ENCODE data around the gene GJB2.

The GJB2 gene

DNA sequence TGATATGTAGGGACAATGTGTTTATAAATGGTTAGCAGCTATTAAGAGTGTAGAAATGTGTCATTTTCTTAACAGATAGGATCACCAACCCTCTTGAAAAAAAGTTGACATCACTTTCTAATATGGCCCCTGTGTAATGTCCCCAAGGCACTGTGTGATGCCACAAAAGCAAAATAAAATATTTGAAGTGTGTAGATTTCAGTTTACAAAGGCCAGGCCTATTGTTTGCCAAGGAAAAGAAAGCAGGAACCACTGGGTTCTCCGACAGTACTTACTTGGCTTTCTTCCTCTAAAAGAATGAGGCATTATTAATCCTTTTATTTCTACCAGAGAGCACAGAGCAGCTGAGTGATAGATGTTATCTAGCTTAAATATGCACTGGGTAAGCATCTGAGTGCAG is 21.4 kb downstream of the GJB2 start:
- no peak overlapping the region for H2BK15ac ChIP-seq (ENCODE audit: low read length)
- H3K4ac ChIP-seq (ENCODE audit: low read length) = no peak overlapping the region
- no peak overlapping the region for H2BK120ac ChIP-seq (ENCODE audit: low read depth, low read length)
- no peak overlapping the region for H4K91ac ChIP-seq (ENCODE audit: low read depth, low read length, poor library complexity)
- H3K27me3 ChIP-seq (ENCODE audit: control insufficient read depth in 3 of 3, insufficient read depth in 3 of 3, low read depth in 1 of 3, low read length in 3 of 3) = peaks cover 0 to 69% (median 0%) of the 10 kb centered on the region in 3 experiments
- H3K9ac ChIP-seq (ENCODE audit: low read depth, low read length, poor library complexity) = no peak overlapping the region
- H2BK12ac ChIP-seq (ENCODE audit: low read length) = no peak overlapping the region
- no peak overlapping the region for H3K4me3 ChIP-seq (ENCODE audit: low read length in 2 of 2)
- no peak overlapping the region for H2BK5ac ChIP-seq (ENCODE audit: low read length)
- H4K8ac ChIP-seq (ENCODE audit: low read depth, low read length) = no peak overlapping the region
- H3K27ac ChIP-seq (replicated peaks; ENCODE audit: low read length) = no peak overlapping the region
- no peak for DNase-seq (ENCODE audit: low spot score)
- no peaks in the 10 kb centered on the region for H3K36me3 ChIP-seq (replicated peaks in 1 of 2; ENCODE audit: control insufficient read depth in 2 of 2, insufficient read depth in 2 of 2, low read length in 2 of 2)
- H3K18ac ChIP-seq (ENCODE audit: low read length) = no peak overlapping the region
- H2AFZ ChIP-seq (ENCODE audit: low read length) = no peak overlapping the region
- H3K14ac ChIP-seq (ENCODE audit: low read length) = no peak overlapping the region
- no peak overlapping the region for H3K4me2 ChIP-seq (ENCODE audit: insufficient read depth, low read length, poor library complexity, severe bottlenecking)
- H3K23ac ChIP-seq (ENCODE audit: low read depth, low read length, poor library complexity) = no peak overlapping the region
- H3K79me1 ChIP-seq (ENCODE audit: low read depth, low read length) = no peaks in the 10 kb centered on the region
- H3K9me3 ChIP-seq (replicated peaks in 1 of 2; ENCODE audit: control insufficient read depth in 2 of 2, insufficient read depth in 1 of 2, low read depth in 1 of 2, low read length in 2 of 2) = no peaks in the 10 kb centered on the region
- peaks cover 8 to 9% of the 10 kb centered on the region in 2 donors for H3K4me1 ChIP-seq (ENCODE audit: control insufficient read depth in 2 of 2, insufficient read depth in 1 of 2, low read depth in 1 of 2, low read length in 2 of 2)
- no peak overlapping the region for H2AK5ac ChIP-seq (ENCODE audit: low read depth, low read length)
- no CpG with 5 or more reads among the region's 1 CpG for WGBS, 2 donors (ENCODE audit: extremely low coverage in 2 of 2, insufficient read length in 2 of 2, insufficient replicate concordance in 1 of 2)

DNA sequence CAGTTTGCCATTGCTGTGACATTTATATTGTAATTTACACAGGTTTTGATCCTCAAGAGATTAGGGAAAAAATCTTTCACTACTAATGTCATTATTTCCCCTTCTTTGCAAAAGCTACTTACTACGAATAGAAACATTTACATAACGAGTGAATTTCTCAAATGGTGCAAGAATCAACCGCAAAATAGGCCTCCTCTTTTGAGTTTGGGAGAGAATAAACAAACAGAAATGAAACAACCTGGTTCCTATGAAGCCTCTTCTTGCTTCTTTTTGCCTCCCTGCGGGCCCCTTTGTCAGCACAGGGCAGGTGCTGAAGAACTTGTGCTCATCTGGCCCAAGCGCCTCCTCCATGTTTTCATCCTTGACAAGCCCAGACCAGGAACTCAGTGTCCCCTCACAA is 21.8 kb downstream of the GJB2 start:
- Histone ChIP-seq H3K14ac (ENCODE audit: low read length) (no peak overlapping the region), H2BK5ac (ENCODE audit: low read length) (no peak overlapping the region), H3K4ac (ENCODE audit: low read length) (no peak overlapping the region), H3K9me3 (replicated peaks in 1 of 2; ENCODE audit: control insufficient read depth in 2 of 2, insufficient read depth in 1 of 2, low read depth in 1 of 2, low read length in 2 of 2) (no peaks in the 10 kb centered on the region), H2AK5ac (ENCODE audit: low read depth, low read length) (no peak overlapping the region), H2BK15ac (ENCODE audit: low read length) (no peak overlapping the region), H4K8ac (ENCODE audit: low read depth, low read length) (no peak overlapping the region), H2BK12ac (ENCODE audit: low read length) (no peak overlapping the region), H2BK120ac (ENCODE audit: low read depth, low read length) (no peak overlapping the region), H3K23ac (ENCODE audit: low read depth, low read length, poor library complexity) (no peak overlapping the region), H3K4me1 (ENCODE audit: control insufficient read depth in 2 of 2, insufficient read depth in 1 of 2, low read depth in 1 of 2, low read length in 2 of 2) (peaks cover 8 to 9% of the 10 kb centered on the region in 2 donors), H3K9ac (ENCODE audit: low read depth, low read length, poor library complexity) (no peak overlapping the region), H3K4me3 (ENCODE audit: low read length in 2 of 2) (no peak overlapping the region), H2AFZ (ENCODE audit: low read length) (no peak overlapping the region), H3K4me2 (ENCODE audit: insufficient read depth, low read length, poor library complexity, severe bottlenecking) (no peak overlapping the region), H3K36me3 (replicated peaks in 1 of 2; ENCODE audit: control insufficient read depth in 2 of 2, insufficient read depth in 2 of 2, low read length in 2 of 2) (no peaks in the 10 kb centered on the region), H3K79me1 (ENCODE audit: low read depth, low read length) (no peaks in the 10 kb centered on the region), H3K27me3 (ENCODE audit: control insufficient read depth in 3 of 3, insufficient read depth in 3 of 3, low read depth in 1 of 3, low read length in 3 of 3) (peaks cover 0 to 68% (median 0%) of the 10 kb centered on the region in 3 experiments), H4K91ac (ENCODE audit: low read depth, low read length, poor library complexity) (no peak overlapping the region), H3K18ac (ENCODE audit: low read length) (no peak overlapping the region), H3K27ac (replicated peaks; ENCODE audit: low read length) (no peak overlapping the region)
- DNase-seq (ENCODE audit: low spot score) = no peak
- no CpG with 5 or more reads among the region's 5 CpGs for WGBS, 2 donors (ENCODE audit: extremely low coverage in 2 of 2, insufficient read length in 2 of 2, insufficient replicate concordance in 1 of 2)

DNA sequence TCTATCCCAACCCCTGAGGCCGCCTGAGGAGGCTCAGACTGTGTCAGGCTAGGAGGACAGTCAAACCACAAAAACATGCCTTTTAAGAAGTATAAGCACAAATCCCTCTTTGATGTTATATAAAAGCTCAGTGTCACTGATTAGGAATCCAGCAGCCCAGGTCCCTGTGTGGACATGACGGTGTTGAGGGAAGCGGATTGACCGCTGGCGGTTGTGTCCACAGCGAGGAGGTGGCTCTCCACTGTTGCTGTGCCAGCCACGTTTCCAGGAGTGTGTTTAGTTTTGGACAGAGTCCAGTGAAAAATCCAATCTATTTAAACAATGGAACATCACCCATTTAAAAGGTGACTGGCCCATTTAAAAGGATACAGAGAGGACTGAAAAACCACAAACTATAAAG is 24.3 kb downstream of the GJB2 start:
- H3K27me3 ChIP-seq (ENCODE audit: control insufficient read depth in 3 of 3, insufficient read depth in 3 of 3, low read depth in 1 of 3, low read length in 3 of 3) = peaks cover 0 to 58% (median 0%) of the 10 kb centered on the region in 3 experiments
- H3K79me1 ChIP-seq (ENCODE audit: low read depth, low read length) = no peaks in the 10 kb centered on the region
- H2BK15ac ChIP-seq (ENCODE audit: low read length) = no peak overlapping the region
- H3K9me3 ChIP-seq (replicated peaks in 1 of 2; ENCODE audit: control insufficient read depth in 2 of 2, insufficient read depth in 1 of 2, low read depth in 1 of 2, low read length in 2 of 2) = no peaks in the 10 kb centered on the region
- H3K36me3 ChIP-seq (replicated peaks in 1 of 2; ENCODE audit: control insufficient read depth in 2 of 2, insufficient read depth in 2 of 2, low read length in 2 of 2) = no peaks in the 10 kb centered on the region
- H3K23ac ChIP-seq (ENCODE audit: low read depth, low read length, poor library complexity) = no peak overlapping the region
- H4K8ac ChIP-seq (ENCODE audit: low read depth, low read length) = no peak overlapping the region
- DNase-seq (ENCODE audit: low spot score) = no peak
- H3K4ac ChIP-seq (ENCODE audit: low read length) = no peak overlapping the region
- H3K9ac ChIP-seq (ENCODE audit: low read depth, low read length, poor library complexity) = no peak overlapping the region
- no peak overlapping the region for H2BK120ac ChIP-seq (ENCODE audit: low read depth, low read length)
- H2AFZ ChIP-seq (ENCODE audit: low read length) = no peak overlapping the region
- H3K4me1 ChIP-seq (ENCODE audit: control insufficient read depth in 2 of 2, insufficient read depth in 1 of 2, low read depth in 1 of 2, low read length in 2 of 2) = no peaks in the 10 kb centered on the region
- WGBS, 2 donors (ENCODE audit: extremely low coverage in 2 of 2, insufficient read length in 2 of 2, insufficient replicate concordance in 1 of 2) = no CpG with 5 or more reads among the region's 7 CpGs
- no peak overlapping the region for H3K4me2 ChIP-seq (ENCODE audit: insufficient read depth, low read length, poor library complexity, severe bottlenecking)
- H4K91ac ChIP-seq (ENCODE audit: low read depth, low read length, poor library complexity) = no peak overlapping the region
- no peak overlapping the region for H2AK5ac ChIP-seq (ENCODE audit: low read depth, low read length)
- no peak overlapping the region for H2BK12ac ChIP-seq (ENCODE audit: low read length)
- H3K18ac ChIP-seq (ENCODE audit: low read length) = no peak overlapping the region
- no peak overlapping the region for H3K27ac ChIP-seq (replicated peaks; ENCODE audit: low read length)
- no peak overlapping the region for H2BK5ac ChIP-seq (ENCODE audit: low read length)
- H3K4me3 ChIP-seq (ENCODE audit: low read length in 2 of 2) = no peak overlapping the region
- H3K14ac ChIP-seq (ENCODE audit: low read length) = no peak overlapping the region

GRCh38 chr13:20165417-20166257 is 27.1 kb downstream of the GJB2 start:
- Histone ChIP-seq H3K23ac (ENCODE audit: low read depth, low read length, poor library complexity) (no peak overlapping the region), H2AK5ac (ENCODE audit: low read depth, low read length) (no peak overlapping the region), H3K18ac (ENCODE audit: low read length) (no peak overlapping the region), H2BK120ac (ENCODE audit: low read depth, low read length) (no peak overlapping the region), H3K9ac (ENCODE audit: low read depth, low read length, poor library complexity) (no peak overlapping the region), H3K27me3 (ENCODE audit: control insufficient read depth in 3 of 3, insufficient read depth in 3 of 3, low read depth in 1 of 3, low read length in 3 of 3) (peaks cover 4 to 68% (median 19%) of the 10 kb centered on the region in 3 experiments), H3K27ac (replicated peaks; ENCODE audit: low read length) (no peak overlapping the region), H2BK12ac (ENCODE audit: low read length) (no peak overlapping the region), H4K91ac (ENCODE audit: low read depth, low read length, poor library complexity) (no peak overlapping the region), H3K4ac (ENCODE audit: low read length) (no peak overlapping the region), H2AFZ (ENCODE audit: low read length) (no peak overlapping the region), H3K9me3 (replicated peaks in 1 of 2; ENCODE audit: control insufficient read depth in 2 of 2, insufficient read depth in 1 of 2, low read depth in 1 of 2, low read length in 2 of 2) (no peaks in the 10 kb centered on the region), H2BK15ac (ENCODE audit: low read length) (no peak overlapping the region), H4K8ac (ENCODE audit: low read depth, low read length) (no peak overlapping the region), H3K36me3 (replicated peaks in 1 of 2; ENCODE audit: control insufficient read depth in 2 of 2, insufficient read depth in 2 of 2, low read length in 2 of 2) (no peaks in the 10 kb centered on the region), H2BK5ac (ENCODE audit: low read length) (no peak overlapping the region), H3K4me1 (ENCODE audit: control insufficient read depth in 2 of 2, insufficient read depth in 1 of 2, low read depth in 1 of 2, low read length in 2 of 2) (no peaks in the 10 kb centered on the region), H3K14ac (ENCODE audit: low read length) (no peak overlapping the region), H3K4me2 (ENCODE audit: insufficient read depth, low read length, poor library complexity, severe bottlenecking) (no peak overlapping the region), H3K4me3 (ENCODE audit: low read length in 2 of 2) (no peak overlapping the region), H3K79me1 (ENCODE audit: low read depth, low read length) (no peaks in the 10 kb centered on the region)
- no CpG with 5 or more reads among the region's 11 CpGs for WGBS, 2 donors (ENCODE audit: extremely low coverage in 2 of 2, insufficient read length in 2 of 2, insufficient replicate concordance in 1 of 2)
- DNase-seq (ENCODE audit: low spot score) = no peak
